ENCODE results near the gene BUB3. TPM values are rescaled to one million over a fixed set of nuclear protein-coding genes. Genes with fewer than 3 reads are reported as not detected.

BUB3 gene
- total RNA-seq, 1 donor from 2014 or later: 25.0 TPM

GRCh38 chr10:123203393-123204126 is 49.4 kb downstream of the BUB3 start:
- no peak for DNase-seq (ENCODE audit: low spot score)

GRCh38 chr10:123204127-123204461 is 49.9 kb downstream of the BUB3 start:
- no peak for DNase-seq (ENCODE audit: low spot score)

GRCh38 chr10:123205041-123205440 is 50.8 kb downstream of the BUB3 start:
- DNase-seq (ENCODE audit: low spot score): no peak

GRCh38 chr10:123212063-123212462 is 57.9 kb downstream of the BUB3 start:
- DNase-seq (ENCODE audit: low spot score): no peak

- DNase-seq (ENCODE audit: low spot score): no peak
Observed at GRCh38 chr10:123212640-123213039, 58.4 kb downstream of the BUB3 start.

- no peak for DNase-seq (ENCODE audit: low spot score)
Observed at GRCh38 chr10:123213192-123213591, 59.0 kb downstream of the BUB3 start.

Other genes starting within 250 kb of the BUB3 start
- not detected for gene FAM24A, start 243.8 kb upstream of the BUB3 start, total RNA-seq (ENCODE audit: insufficient read depth, low replicate concordance)
- 33.5 TPM for gene C10orf88, start 200.2 kb upstream of the BUB3 start, total RNA-seq (ENCODE audit: insufficient read depth, low replicate concordance)
- 2.9 TPM for gene PSTK, start 174.0 kb upstream of the BUB3 start, total RNA-seq (ENCODE audit: insufficient read depth, low replicate concordance)
- gene IKZF5, start 145.6 kb upstream of the BUB3 start, total RNA-seq (ENCODE audit: insufficient read depth, low replicate concordance): 5.3 TPM
- gene ACADSB, start 145.4 kb upstream of the BUB3 start, total RNA-seq (ENCODE audit: insufficient read depth, low replicate concordance): 10.6 TPM
- gene HMX3, start 18.4 kb upstream of the BUB3 start, total RNA-seq (ENCODE audit: insufficient read depth, low replicate concordance): 2.6 TPM
- not detected for gene HMX2, start 6.3 kb upstream of the BUB3 start, total RNA-seq (ENCODE audit: insufficient read depth, low replicate concordance)